NCI-H510A treated with DMSO at 0.1 percent for 48 hours (cell line): Measurements from ENCODE around the gene IGFL3.

Source experiments
- DNase-seq: peaks from one replicate; lab custom pipeline; 2025; lab: John Stamatoyannopoulos, UW

Gene IGFL3

DNA sequence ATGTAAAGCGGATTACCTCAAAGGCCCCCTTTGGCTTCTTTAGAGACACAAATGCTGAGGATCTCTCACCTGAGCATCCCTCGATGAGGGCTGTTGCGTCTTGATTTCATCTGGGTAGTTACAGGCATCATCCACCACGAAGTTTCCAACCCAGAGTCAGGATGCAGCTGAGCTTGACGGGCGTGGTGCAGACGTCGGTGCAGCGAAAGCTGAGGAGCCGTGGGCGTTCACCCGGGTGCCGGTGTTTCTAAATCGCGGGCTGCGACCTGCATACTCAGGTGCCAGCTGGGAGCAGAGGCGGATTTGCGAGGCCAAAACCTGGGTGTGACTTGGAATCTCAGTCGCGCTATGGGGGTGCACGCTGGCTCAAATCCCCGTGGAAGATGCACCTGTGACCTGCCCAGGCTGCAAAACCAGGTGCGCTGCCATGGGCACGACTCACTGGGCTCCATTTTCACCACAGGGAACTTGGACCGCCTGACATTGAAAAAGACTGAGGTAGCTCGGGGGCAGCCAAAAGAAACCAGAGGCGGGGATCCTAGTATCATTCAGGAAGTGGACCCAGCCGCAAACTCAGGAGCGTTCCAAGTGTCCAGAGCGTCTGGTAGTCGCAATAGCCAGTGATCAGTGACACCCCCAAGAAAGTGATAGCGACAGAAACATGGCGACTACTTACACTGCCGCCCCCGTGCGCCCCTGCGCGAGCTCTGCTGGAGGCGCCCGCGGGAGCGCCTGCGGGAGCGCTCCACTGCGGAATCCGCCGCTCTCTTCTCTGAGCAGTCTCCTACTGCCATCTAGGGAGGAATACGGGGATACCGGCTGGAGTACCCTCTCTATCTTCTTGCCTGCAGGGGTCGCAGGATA, 47.3 kb downstream of the IGFL3 start:
- peak; percentile 94 for DNase-seq

GRCh38 chr19:46076031-46076880, 48.2 kb downstream of the IGFL3 start:
- DNase-seq: no peak

DNA sequence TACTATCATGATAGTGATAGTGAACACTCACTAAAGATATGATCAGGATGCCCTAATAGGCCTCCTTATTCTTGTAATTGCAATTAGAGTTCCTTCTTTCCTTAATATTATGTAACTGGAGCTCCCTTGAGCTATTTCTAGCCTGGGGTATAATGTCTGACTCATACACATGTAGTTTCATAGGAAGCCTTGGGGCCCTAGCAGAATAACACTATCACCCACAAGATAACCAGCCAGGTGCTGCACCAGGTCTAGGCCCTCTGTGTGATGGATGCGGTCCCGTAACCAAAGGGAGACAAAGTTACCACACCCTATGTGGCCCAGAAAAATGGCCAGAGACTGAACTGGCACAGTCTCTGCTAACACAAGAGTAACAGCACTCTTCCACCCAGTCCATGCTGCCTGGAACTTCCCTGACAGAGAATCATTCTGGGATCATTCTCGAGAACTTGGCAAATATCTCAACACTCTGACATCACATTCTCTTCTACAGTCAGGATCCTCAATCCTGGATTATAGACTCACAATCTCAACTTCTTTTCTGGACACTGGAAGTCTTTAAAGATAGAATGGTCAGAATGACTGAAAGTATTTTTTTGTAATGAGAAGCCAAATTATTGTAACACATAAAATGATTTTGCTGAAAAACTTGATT, 51.1 kb downstream of the IGFL3 start:
- DNase-seq: no peak
